SK-N-MC (cell line): ENCODE results near the gene KLF3.

Source experiments
- EZH2 ChIP-seq: fragments of 200-600 bp; sonication (generic); IDR thresholded peaks from one replicate; pipeline ENCODE4 v1.6.1; 2017; ENCODE audit warnings: antibody characterized with exemption
- POLR2AphosphoS5 ChIP-seq: IDR thresholded peaks from 2 replicates; pipeline ENCODE4 v1.6.1; 2012; ENCODE audit warnings: mild to moderate bottlenecking, low read depth, low read length, borderline replicate concordance

GRCh38 chr4:38694330-38694729 is 30.3 kb downstream of the KLF3 start:
- TF ChIP-seq EZH2, result no peak
- no peak for TF ChIP-seq POLR2AphosphoS5
